Muscle layer of colon (tissue), 2 donors: Measurements from ENCODE around the gene AP3S1.
"Not testable (repeated sequence)": the region's sequence is repeated elsewhere in the genome, so short reads cannot be mapped to it uniquely, and the experiment has no call there.

Source experiments
- H3K27ac ChIP-seq: one replicate; pipeline ENCODE4 v1.7.0; 2013; ENCODE audit warnings: low read depth, mild to moderate bottlenecking, low read length, moderate library complexity
- H3K27me3 ChIP-seq, 2 donors: one replicate each; pipeline ENCODE4 v1.7.0; 2013; ENCODE audit warnings: low read length in 2 of 2, mild to moderate bottlenecking in 2 of 2; ENCODE audit not compliant: insufficient read depth in 2 of 2, control insufficient read depth in 1 of 2
- H3K36me3 ChIP-seq: one replicate; pipeline ENCODE4 v1.7.0; 2013; ENCODE audit warnings: mild to moderate bottlenecking, low read length; ENCODE audit not compliant: insufficient read depth
- H3K4me1 ChIP-seq: one replicate; pipeline ENCODE4 v1.7.0; 2013; ENCODE audit warnings: mild to moderate bottlenecking, low read length; ENCODE audit not compliant: insufficient read depth
- H3K4me3 ChIP-seq, 2 donors: one replicate each; pipeline ENCODE4 v1.7.0; 2013; ENCODE audit warnings: low read length in 2 of 2, low read depth in 1 of 2, mild to moderate bottlenecking in 1 of 2, moderate library complexity in 1 of 2
- H3K9ac ChIP-seq: one replicate; pipeline ENCODE4 v1.7.0; 2013; ENCODE audit warnings: low read length
- H3K9me3 ChIP-seq: one replicate; pipeline ENCODE4 v1.7.0; 2013; ENCODE audit warnings: mild to moderate bottlenecking, low read length
- donor health status: abdominal sarcoma.
- donor health status: Adenocarcinoma of cecum.

The AP3S1 gene

DNA sequence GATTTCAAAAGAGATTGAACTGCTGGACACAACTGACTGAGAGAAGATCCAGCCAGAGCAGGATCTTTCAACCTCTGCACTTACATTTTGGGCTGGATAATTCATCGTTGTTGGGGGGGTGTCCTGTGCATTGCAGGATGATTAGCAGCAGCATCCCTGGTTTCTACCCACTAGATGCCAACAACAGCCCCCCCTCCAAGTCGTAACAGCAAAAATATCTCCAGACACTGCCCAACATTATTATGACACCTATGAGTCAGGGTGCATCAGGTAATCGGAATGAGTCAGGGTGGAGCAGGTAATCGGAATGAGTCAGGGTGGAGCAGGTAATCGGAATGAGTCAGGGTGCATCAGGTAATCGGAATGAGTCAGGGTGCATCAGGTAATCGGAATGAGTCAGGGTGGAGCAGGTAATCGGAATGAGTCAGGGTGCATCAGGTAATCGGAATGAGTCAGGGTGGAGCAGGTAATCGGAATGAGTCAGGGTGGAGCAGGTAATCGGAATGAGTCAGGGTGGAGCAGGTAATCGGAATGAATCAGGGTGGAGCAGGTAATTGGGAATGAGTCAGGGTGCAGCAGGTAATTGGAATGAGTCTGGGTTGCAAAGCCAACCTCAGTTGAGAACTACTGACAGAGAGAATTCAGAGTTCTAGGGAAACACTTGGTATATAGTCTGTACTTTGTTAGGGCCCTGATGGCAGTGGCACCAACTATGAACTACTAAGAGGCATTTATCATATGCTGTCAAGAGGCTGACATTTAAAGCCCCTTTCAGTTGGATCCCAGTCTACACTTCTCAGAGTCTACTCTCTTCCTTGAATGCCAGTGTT, 87.1 kb downstream of the AP3S1 start:
- not testable (repeated sequence) for H3K36me3 ChIP-seq

DNA sequence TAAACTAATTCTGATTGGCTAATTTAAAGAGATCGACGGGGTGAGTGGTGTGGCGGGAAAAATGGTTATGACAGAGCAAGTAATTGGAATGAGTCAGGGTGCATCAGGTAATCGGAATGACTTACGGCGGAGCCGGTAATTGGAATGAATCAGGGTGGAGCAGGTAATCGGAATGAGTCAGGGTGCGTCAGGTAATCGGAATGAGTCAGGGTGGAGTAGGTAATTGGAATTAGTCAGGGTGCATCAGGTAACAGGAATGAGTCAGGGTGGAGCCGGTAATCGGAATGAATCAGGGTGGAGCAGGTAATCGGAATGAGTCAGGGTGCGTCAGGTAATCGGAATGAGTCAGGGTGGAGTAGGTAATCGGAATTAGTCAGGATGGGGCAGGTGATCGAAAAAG, 88.4 kb downstream of the AP3S1 start:
- H3K9ac ChIP-seq, H3K27ac ChIP-seq, H3K9me3 ChIP-seq, H3K27me3 ChIP-seq, H3K4me1 ChIP-seq, H3K4me3 ChIP-seq, H3K36me3 ChIP-seq: not testable (repeated sequence)

More for the DNA sequence above, 87.1 kb downstream of the AP3S1 start:
- not testable (repeated sequence) for H3K9ac ChIP-seq, H3K4me3 ChIP-seq, H3K27me3 ChIP-seq, H3K9me3 ChIP-seq, H3K4me1 ChIP-seq, H3K27ac ChIP-seq

- no peaks in the 10 kb centered on the region for H3K36me3 ChIP-seq
- no peaks in the 10 kb centered on the region for H3K27me3 ChIP-seq
Measured at GRCh38 chr5:115930630-115931337, 89.0 kb downstream of the AP3S1 start.

DNA sequence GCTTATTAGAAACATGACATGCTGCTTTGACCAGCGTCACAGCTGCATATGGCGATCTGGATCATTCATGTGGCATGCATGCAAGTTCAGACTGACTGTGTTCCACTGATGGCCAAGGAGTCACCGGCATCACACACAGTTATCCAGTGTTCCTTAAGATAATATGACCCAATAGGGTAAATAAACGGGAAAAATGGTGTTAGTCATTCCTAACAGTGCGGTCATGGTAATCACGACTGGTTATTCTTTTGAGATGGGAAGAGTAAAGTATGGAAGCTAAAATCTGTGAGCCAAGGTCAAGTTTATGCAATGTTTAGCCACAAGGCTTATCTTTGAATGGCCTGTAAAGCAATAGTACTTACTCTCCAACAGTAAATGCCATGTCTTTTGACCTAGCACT, 91.3 kb downstream of the AP3S1 start:
- Histone ChIP-seq H3K9me3 (no peaks in the 10 kb centered on the region), H3K9ac (no peak overlapping the region), H3K27ac (no peak overlapping the region), H3K4me3 (no peak overlapping the region), H3K27me3 (no peaks in the 10 kb centered on the region), H3K36me3 (no peaks in the 10 kb centered on the region), H3K4me1 (no peaks in the 10 kb centered on the region)

More at GRCh38 chr5:115930630-115931337, 89.0 kb downstream of the AP3S1 start:
- H3K9me3 ChIP-seq, result no peaks in the 10 kb centered on the region
- no peaks in the 10 kb centered on the region for H3K4me1 ChIP-seq
- no peak overlapping the region for H3K4me3 ChIP-seq
- no peak overlapping the region for H3K9ac ChIP-seq
- no peak overlapping the region for H3K27ac ChIP-seq

GRCh38 chr5:115934388-115934974, 92.7 kb downstream of the AP3S1 start:
- H3K9ac ChIP-seq, result no peak overlapping the region
- no peaks in the 10 kb centered on the region for H3K36me3 ChIP-seq
- no peak overlapping the region for H3K27ac ChIP-seq
- H3K4me1 ChIP-seq, result no peaks in the 10 kb centered on the region
- H3K4me3 ChIP-seq, result no peak overlapping the region
- H3K9me3 ChIP-seq, result no peaks in the 10 kb centered on the region
- H3K27me3 ChIP-seq, result no peaks in the 10 kb centered on the region

DNA sequence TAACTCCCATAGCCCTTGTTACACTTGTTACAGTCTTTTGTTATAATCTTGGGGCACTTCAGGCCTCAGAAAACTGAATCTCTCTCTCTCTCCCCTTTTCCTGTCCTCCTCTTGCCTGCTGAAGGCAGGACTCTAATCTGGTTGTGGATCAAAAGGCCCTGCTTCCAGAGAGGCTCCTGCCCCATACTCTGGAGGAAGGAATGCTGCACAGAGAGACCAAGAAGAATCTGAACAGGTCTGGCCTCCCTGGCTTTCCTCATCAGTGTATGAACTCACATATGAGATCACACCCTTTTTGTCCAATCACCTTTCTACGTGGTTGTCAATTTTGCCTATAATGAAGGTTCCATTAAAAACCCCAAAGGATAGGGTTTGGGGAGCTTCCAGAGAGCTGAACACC, 94.3 kb downstream of the AP3S1 start:
- no peaks in the 10 kb centered on the region for H3K4me1 ChIP-seq
- no peak overlapping the region for H3K27ac ChIP-seq
- H3K4me3 ChIP-seq, result no peak overlapping the region
- no peak overlapping the region for H3K9ac ChIP-seq
- H3K27me3 ChIP-seq, result no peaks in the 10 kb centered on the region
- H3K36me3 ChIP-seq, result no peaks in the 10 kb centered on the region
- no peaks in the 10 kb centered on the region for H3K9me3 ChIP-seq

DNA sequence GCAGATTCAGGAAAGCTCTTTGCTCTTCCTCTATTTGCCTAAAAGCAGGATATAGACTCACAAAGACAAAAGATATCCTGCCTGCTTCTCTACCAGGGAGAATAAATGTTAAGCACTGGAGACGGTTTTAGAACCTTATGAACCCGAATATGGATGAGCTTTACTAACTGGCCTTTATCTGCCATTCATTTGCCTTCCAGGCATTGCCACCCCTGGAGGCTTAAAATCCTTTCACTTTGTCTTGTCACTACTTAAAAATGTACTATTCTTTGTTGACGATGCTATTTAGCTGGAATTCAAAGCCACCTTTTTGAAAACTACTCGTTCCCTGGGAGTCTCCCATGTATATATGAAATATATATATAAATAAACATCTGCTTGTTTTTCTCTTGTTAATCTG, 97.3 kb downstream of the AP3S1 start:
- H3K9me3 ChIP-seq, result no peaks in the 10 kb centered on the region
- no peaks in the 10 kb centered on the region for H3K27me3 ChIP-seq
- no peak overlapping the region for H3K4me3 ChIP-seq
- no peak overlapping the region for H3K9ac ChIP-seq
- no peak overlapping the region for H3K27ac ChIP-seq
- no peaks in the 10 kb centered on the region for H3K4me1 ChIP-seq
- H3K36me3 ChIP-seq, result no peaks in the 10 kb centered on the region

DNA sequence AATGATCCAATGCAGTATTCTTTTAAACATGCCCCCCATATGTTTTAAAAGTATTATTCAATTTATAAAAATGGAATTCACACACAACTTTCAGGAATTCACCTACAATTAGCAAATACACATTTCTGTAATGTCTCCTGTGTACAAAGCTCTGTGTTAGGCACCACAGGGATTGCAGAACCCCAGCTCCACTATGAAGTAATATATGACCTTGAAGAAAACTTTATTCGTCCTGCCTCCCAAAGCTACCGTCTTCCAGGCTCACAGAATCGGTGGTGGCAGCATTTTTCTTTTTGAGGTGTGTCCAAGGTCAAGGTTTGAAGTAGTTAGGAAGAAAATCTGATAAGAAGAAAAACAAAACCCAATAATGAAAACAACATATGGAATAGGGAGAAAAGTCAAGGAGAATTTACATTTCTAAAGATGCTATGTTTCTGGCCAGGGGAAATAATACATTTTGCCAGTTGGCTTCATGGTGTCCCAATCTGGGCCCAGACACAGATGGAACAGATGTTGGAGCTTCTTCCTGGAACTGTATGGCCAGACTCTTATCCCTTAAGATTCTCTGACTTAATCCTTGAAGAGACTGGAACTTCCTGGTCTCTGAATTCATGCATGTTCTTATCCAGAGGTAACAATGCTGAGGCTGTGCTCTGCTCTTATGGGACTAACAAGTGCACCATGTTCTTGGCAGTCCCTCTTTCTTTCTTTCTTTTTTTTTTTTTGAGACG, 98.5 kb downstream of the AP3S1 start:
- Histone ChIP-seq H3K9ac (no peak overlapping the region), H3K27ac (no peak overlapping the region)

DNA sequence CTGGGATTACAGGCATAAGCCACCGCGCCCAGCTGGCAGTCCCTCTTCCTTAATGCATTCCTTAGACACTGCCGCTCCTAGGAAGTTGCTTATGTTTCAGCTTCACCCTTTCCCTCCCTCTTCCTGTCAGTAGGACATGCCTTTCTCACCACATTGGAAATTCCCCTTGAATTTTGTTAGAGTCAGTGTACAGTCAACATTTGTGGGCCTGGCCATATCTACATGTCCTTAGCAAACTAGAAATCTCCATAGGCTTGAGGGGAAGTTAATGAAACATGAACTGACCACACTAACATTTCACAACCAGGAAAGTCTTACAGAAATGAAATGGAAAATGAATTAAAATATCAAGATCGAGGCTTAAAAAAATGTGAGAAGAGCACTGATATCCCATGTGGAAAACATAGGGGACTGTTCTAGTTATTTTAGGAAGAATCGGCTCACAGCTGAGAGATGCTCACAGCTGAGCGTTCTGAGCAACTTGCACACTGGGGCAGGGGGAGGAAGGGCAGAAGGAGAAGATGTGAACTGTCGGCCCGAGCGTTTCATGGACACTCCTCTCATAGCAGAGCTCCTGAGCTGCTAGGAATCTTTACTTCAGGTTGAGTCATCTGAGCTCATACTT, 99.4 kb downstream of the AP3S1 start:
- no peaks in the 10 kb centered on the region for H3K9me3 ChIP-seq
- H3K4me1 ChIP-seq, result no peaks in the 10 kb centered on the region
- H3K36me3 ChIP-seq, result no peaks in the 10 kb centered on the region
- no peak overlapping the region for H3K9ac ChIP-seq
- H3K27me3 ChIP-seq, result no peaks in the 10 kb centered on the region
- H3K4me3 ChIP-seq, result no peak overlapping the region
- H3K27ac ChIP-seq, result no peak overlapping the region

More for the DNA sequence above, 98.5 kb downstream of the AP3S1 start:
- H3K4me3 ChIP-seq, result no peak overlapping the region
- H3K9me3 ChIP-seq, result no peaks in the 10 kb centered on the region
- no peaks in the 10 kb centered on the region for H3K4me1 ChIP-seq
- no peaks in the 10 kb centered on the region for H3K27me3 ChIP-seq
- no peaks in the 10 kb centered on the region for H3K36me3 ChIP-seq

DNA sequence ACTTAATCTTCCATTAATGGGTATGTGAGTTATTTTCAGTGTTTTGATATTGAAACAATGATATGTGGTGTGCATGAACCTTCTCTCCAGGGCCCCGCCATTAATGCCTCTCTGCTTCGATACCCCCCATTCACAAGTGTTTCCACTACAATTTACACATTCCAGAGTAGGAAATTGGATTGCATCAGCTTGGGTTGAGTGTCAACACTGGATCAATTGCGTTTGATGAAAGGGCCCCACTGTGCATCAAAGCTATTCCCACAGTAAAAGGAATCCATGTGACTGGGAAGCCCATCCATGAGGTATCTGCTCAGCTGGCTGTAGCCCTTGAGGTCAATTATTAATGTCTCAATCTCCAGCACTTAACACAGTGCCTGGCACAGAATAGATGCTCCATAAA, 102.8 kb downstream of the AP3S1 start:
- Histone ChIP-seq H3K9ac (no peak overlapping the region), H3K9me3 (no peaks in the 10 kb centered on the region), H3K4me3 (no peak overlapping the region), H3K4me1 (no peaks in the 10 kb centered on the region), H3K27me3 (no peaks in the 10 kb centered on the region), H3K27ac (no peak overlapping the region), H3K36me3 (no peaks in the 10 kb centered on the region)

- Histone ChIP-seq H3K27me3 (no peaks in the 10 kb centered on the region), H3K9ac (no peak overlapping the region), H3K36me3 (no peaks in the 10 kb centered on the region), H3K4me3 (no peak overlapping the region), H3K27ac (no peak overlapping the region), H3K9me3 (no peaks in the 10 kb centered on the region), H3K4me1 (no peaks in the 10 kb centered on the region)
Measured at GRCh38 chr5:115946655-115947054, 104.9 kb downstream of the AP3S1 start.
